HEK293 (cell line): Measurements from ENCODE around the gene MYOM1.

Experiments
- CTCF ChIA-PET: fragments of 350-600 bp; formaldehyde crosslinking; extraction: SDS; loops from one replicate; lab custom pipeline; 2021; ENCODE audit warnings: antibody characterized with exemption; lab: Yijun Ruan, JAX
- POLR2A ChIA-PET: fragments of 300-600 bp; formaldehyde crosslinking; extraction: SDS; loops from one replicate; lab custom pipeline; 2020; ENCODE audit warnings: antibody characterized with exemption, inconsistent platforms; lab: Yijun Ruan, JAX
- H3K27ac ChIP-seq: fragments of 200-500 bp; sonication (Bioruptor generic); 2 replicates; pipeline ENCODE4 v1.5.1; 2014; ENCODE audit warnings: low read depth, low read length, control low read depth, inconsistent platforms; ENCODE audit errors: extremely low read depth
- H3K36me3 ChIP-seq, 2 experiments: fragments of 200-500 bp in 1 of 2; sonication (Bioruptor generic) in 1 of 2; 1 replicate in 1 of 2; 2 replicates in 1 of 2; pipeline ENCODE4 v1.5.1; 2014 to 2017; ENCODE audit warnings: inconsistent platforms in 2 of 2, low read length in 2 of 2; ENCODE audit not compliant: control insufficient read depth in 2 of 2, insufficient read depth in 1 of 2
- H3K4me1 ChIP-seq: fragments of 200-500 bp; sonication (Bioruptor generic); 2 replicates; pipeline ENCODE4 v1.5.1; 2014; ENCODE audit warnings: mild to moderate bottlenecking, low read length, inconsistent platforms; ENCODE audit not compliant: control insufficient read depth, insufficient read depth
- H3K4me3 ChIP-seq: 2 replicates; pipeline ENCODE4 v1.5.1; 2011; ENCODE audit warnings: low read depth, mild to moderate bottlenecking, control low read depth, low read length, moderate library complexity
- H3K9me3 ChIP-seq: fragments of 200-500 bp; sonication (Bioruptor generic); 2 replicates; pipeline ENCODE4 v1.5.1; 2014; ENCODE audit warnings: low read depth, low read length, inconsistent platforms; ENCODE audit not compliant: control insufficient read depth, insufficient read depth
- BCL11A ChIP-seq: fragments of 450-650 bp; formaldehyde crosslinking; IDR thresholded peaks from 2 replicates; pipeline ENCODE4 v1.5.1; 2016; ENCODE audit warnings: low read depth, missing biosample characterization, missing genetic modification characterization
- ELK4 ChIP-seq: IDR thresholded peaks from 2 replicates; pipeline ENCODE4 v1.6.1; 2011; ENCODE audit warnings: mild to moderate bottlenecking, low read depth, low read length, borderline replicate concordance
- KLF10 ChIP-seq: fragments of 450-650 bp; IDR thresholded peaks from 2 replicates; pipeline ENCODE4 v1.5.1; 2018; ENCODE audit warnings: missing biosample characterization, mild to moderate bottlenecking, missing genetic modification characterization
- WT1 ChIP-seq: fragments of 450-650 bp; formaldehyde crosslinking; IDR thresholded peaks from 2 replicates; pipeline ENCODE4 v1.5.1; 2016; ENCODE audit warnings: missing biosample characterization, missing genetic modification characterization
- ZBTB17 ChIP-seq: fragments of 450-650 bp; formaldehyde crosslinking; IDR thresholded peaks from 2 replicates; pipeline ENCODE4 v1.5.1; 2016; ENCODE audit warnings: missing biosample characterization, missing genetic modification characterization
- ZBTB7A ChIP-seq: fragments of 450-650 bp; formaldehyde crosslinking; IDR thresholded peaks from 2 replicates; pipeline ENCODE4 v1.5.1; 2016; ENCODE audit warnings: low read depth, missing biosample characterization, missing genetic modification characterization
- ZFP37 ChIP-seq: fragments of 450-650 bp; formaldehyde crosslinking; IDR thresholded peaks from 2 replicates; pipeline ENCODE4 v1.5.1; 2016; ENCODE audit warnings: missing biosample characterization, missing genetic modification characterization
- ZNF112 ChIP-seq: fragments of 450-650 bp; formaldehyde crosslinking; IDR thresholded peaks from 2 replicates; pipeline ENCODE4 v1.5.0; 2017; ENCODE audit warnings: missing biosample characterization, missing genetic modification characterization
- ZNF114 ChIP-seq: fragments of 450-650 bp; formaldehyde crosslinking; IDR thresholded peaks from 2 replicates; pipeline ENCODE4 v1.5.0; 2017; ENCODE audit warnings: missing biosample characterization, missing genetic modification characterization
- ZNF121 ChIP-seq: fragments of 450-650 bp; formaldehyde crosslinking; IDR thresholded peaks from 2 replicates; pipeline ENCODE4 v1.5.1; 2016; ENCODE audit warnings: missing biosample characterization, missing genetic modification characterization
- ZNF140 ChIP-seq: fragments of 450-650 bp; formaldehyde crosslinking; IDR thresholded peaks from 2 replicates; pipeline ENCODE4 v1.5.1; 2016; ENCODE audit warnings: missing biosample characterization, missing genetic modification characterization
- ZNF175 ChIP-seq: fragments of 450-650 bp; formaldehyde crosslinking; IDR thresholded peaks from 2 replicates; pipeline ENCODE4 v1.5.1; 2016; ENCODE audit warnings: missing biosample characterization, missing genetic modification characterization
- ZNF341 ChIP-seq: fragments of 450-650 bp; formaldehyde crosslinking; IDR thresholded peaks from 2 replicates; pipeline ENCODE4; 2016; ENCODE audit warnings: low read depth, missing biosample characterization, missing genetic modification characterization
- ZNF391 ChIP-seq: fragments of 450-650 bp; formaldehyde crosslinking; IDR thresholded peaks from 2 replicates; pipeline ENCODE4 v1.5.1; 2016; ENCODE audit warnings: low read depth, missing biosample characterization, missing genetic modification characterization, borderline replicate concordance
- ZNF544 ChIP-seq: fragments of 450-650 bp; formaldehyde crosslinking; IDR thresholded peaks from 2 replicates; pipeline ENCODE4 v1.5.0; 2017; ENCODE audit warnings: missing biosample characterization, missing genetic modification characterization
- ZNF580 ChIP-seq: fragments of 450-650 bp; formaldehyde crosslinking; IDR thresholded peaks from 2 replicates; pipeline ENCODE4 v1.5.1; 2016; ENCODE audit warnings: missing biosample characterization, missing genetic modification characterization
- ZNF629 ChIP-seq: fragments of 450-650 bp; formaldehyde crosslinking; IDR thresholded peaks from 2 replicates; pipeline ENCODE4 v1.5.1; 2017; ENCODE audit warnings: missing biosample characterization, missing genetic modification characterization
- ZNF692 ChIP-seq: fragments of 450-650 bp; formaldehyde crosslinking; IDR thresholded peaks from 2 replicates; pipeline ENCODE4 v1.5.1; 2016; ENCODE audit warnings: missing biosample characterization, missing genetic modification characterization
- ZNF747 ChIP-seq: fragments of 450-650 bp; formaldehyde crosslinking; IDR thresholded peaks from 2 replicates; pipeline ENCODE4 v1.5.1; 2016; ENCODE audit warnings: missing biosample characterization, missing genetic modification characterization
- TF ChIP-seq, protein P1 (sequence below): fragments of 450-650 bp; formaldehyde crosslinking; IDR thresholded peaks from 2 replicates; pipeline ENCODE4 v1.5.1; 2016; ENCODE audit warnings: missing biosample characterization, missing genetic modification characterization, borderline replicate concordance
- TF ChIP-seq, protein P2 (sequence below): fragments of 450-650 bp; formaldehyde crosslinking; IDR thresholded peaks from 2 replicates; pipeline ENCODE4 v1.5.1; 2017; ENCODE audit warnings: missing biosample characterization, missing genetic modification characterization

Gene MYOM1

DNA sequence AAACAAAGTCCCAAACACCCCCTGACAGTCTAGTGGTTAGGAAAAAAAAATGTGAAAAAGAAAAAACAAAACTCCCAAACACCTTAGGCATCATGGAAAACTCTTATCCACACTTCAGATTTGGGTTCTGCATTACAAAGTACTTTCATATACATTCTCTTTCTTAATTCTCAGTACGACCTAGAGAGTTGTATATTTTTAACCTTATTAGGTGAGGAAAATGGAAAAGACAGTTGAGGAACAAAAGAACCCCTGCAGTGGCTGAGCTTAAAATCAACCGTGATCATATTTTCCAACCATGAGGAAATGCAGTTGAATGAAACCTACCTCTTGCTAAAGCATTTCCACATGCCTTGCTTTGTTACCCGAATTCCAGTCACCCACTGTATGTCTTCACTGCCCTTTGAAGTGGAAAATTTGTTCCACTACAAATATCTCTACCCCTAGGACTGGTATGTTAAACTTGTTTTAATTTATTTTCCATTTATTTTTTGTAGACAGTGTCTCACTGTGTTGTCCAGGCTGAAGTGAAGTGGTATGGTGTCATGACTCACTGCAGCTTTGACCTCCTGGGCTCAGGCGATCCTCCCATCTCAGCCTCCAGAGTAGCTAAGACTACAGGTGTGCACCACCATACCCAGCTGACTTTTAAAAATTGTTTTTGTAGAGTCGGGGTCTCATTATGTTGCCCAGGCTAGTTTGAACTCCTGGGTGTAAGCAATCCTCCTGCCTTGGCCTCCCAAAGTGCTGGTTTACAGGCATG, 149.9 kb downstream of the MYOM1 start:
- no peaks in the 10 kb centered on the region for H3K36me3 ChIP-seq
- H3K4me1 ChIP-seq, result no peaks in the 10 kb centered on the region
- TF ChIP-seq, protein P1, sequence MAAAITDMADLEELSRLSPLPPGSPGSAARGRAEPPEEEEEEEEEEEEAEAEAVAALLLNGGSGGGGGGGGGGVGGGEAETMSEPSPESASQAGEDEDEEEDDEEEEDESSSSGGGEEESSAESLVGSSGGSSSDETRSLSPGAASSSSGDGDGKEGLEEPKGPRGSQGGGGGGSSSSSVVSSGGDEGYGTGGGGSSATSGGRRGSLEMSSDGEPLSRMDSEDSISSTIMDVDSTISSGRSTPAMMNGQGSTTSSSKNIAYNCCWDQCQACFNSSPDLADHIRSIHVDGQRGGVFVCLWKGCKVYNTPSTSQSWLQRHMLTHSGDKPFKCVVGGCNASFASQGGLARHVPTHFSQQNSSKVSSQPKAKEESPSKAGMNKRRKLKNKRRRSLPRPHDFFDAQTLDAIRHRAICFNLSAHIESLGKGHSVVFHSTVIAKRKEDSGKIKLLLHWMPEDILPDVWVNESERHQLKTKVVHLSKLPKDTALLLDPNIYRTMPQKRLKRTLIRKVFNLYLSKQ, result no peak
- TF ChIP-seq ZNF747 (tag by site-specific recombination), result no peak
- TF ChIP-seq ZNF391 (tag by site-specific recombination), result no peak
- 0 out of 2 replicates have a peak, but pooled peaks have one; percentile 9 for TF ChIP-seq ZNF580 (tag by site-specific recombination)
- TF ChIP-seq ZNF112, result no peak
- TF ChIP-seq ZNF121 (tag by site-specific recombination), result peak; percentile 78
- POLR2A ChIA-PET, result no interaction called here
- CTCF ChIA-PET, result no interaction called here
- H3K27ac ChIP-seq, result no peak overlapping the region
- no peaks in the 10 kb centered on the region for H3K9me3 ChIP-seq
- no peak overlapping the region for H3K4me3 ChIP-seq

- ChIA-PET POLR2A (no interaction called here), CTCF (no interaction called here)
- H3K36me3 ChIP-seq, result no peaks in the 10 kb centered on the region
- H3K4me3 ChIP-seq, result no peak overlapping the region
- no peak for TF ChIP-seq ZNF140 (tag by site-specific recombination)
- no peak for TF ChIP-seq ZNF114 (tag by site-specific recombination)
- TF ChIP-seq ELK4, result no peak
- no peak for TF ChIP-seq ZBTB7A (tag by site-specific recombination)
- no peak for TF ChIP-seq ZBTB17 (tag by site-specific recombination)
- no peak for TF ChIP-seq ZNF341 (tag by site-specific recombination)
- no peak overlapping the region for H3K27ac ChIP-seq
- H3K4me1 ChIP-seq, result no peaks in the 10 kb centered on the region
- no peaks in the 10 kb centered on the region for H3K9me3 ChIP-seq
These were observed 152.0 kb downstream of the MYOM1 start for GRCh38 chr18:3067722-3068121.

DNA sequence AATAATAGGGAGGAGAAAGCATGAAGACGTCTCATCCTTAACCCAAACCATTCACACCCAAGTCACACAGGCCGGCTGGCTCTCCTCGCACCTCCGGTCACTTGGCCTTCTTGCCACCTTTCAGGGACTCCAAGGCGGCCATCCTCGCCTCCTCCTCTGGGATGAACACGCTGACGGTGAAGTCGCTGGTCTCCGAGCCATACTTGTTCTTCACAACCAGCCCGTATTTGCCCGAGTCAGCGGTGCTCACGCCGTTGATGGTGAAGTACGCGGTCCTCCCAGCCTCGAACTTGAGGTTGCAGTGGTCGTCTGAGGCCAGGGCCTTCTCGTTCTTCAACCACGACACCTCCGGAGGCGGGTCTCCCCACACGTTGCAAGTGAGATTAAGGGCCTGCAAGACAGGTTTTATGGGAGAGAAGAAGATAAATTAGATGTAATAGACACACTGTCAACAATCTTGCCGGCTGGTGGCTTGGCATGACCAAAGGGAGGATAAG, 152.6 kb downstream of the MYOM1 start:
- Histone ChIP-seq H3K27ac (no peak overlapping the region), H3K4me3 (no peak overlapping the region), H3K9me3 (no peaks in the 10 kb centered on the region), H3K4me1 (no peaks in the 10 kb centered on the region), H3K36me3 (no peaks in the 10 kb centered on the region)
- no peak for TF ChIP-seq ZFP37 (tag by site-specific recombination)
- no peak for TF ChIP-seq KLF10 (tag by site-specific recombination)
- TF ChIP-seq ZNF629, result no peak
- TF ChIP-seq ZNF175 (tag by site-specific recombination), result no peak
- TF ChIP-seq BCL11A (tag by site-specific recombination), result no peak
- no peak for TF ChIP-seq ZNF692 (tag by site-specific recombination)
- TF ChIP-seq, protein P2, sequence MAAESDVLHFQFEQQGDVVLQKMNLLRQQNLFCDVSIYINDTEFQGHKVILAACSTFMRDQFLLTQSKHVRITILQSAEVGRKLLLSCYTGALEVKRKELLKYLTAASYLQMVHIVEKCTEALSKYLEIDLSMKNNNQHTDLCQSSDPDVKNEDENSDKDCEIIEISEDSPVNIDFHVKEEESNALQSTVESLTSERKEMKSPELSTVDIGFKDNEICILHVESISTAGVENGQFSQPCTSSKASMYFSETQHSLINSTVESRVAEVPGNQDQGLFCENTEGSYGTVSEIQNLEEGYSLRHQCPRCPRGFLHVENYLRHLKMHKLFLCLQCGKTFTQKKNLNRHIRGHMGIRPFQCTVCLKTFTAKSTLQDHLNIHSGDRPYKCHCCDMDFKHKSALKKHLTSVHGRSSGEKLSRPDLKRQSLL (tag by site-specific recombination), result no peak
- no peak for TF ChIP-seq WT1 (tag by site-specific recombination)
- TF ChIP-seq ZNF544 (tag by site-specific recombination), result no peak
- CTCF ChIA-PET, result no interaction called here
- POLR2A ChIA-PET, result no interaction called here
